Omental fat pad (tissue), 4 donors: ENCODE data around the gene TAS1R2. TPM values are rescaled to one million over a fixed set of nuclear protein-coding genes. Genes with fewer than 3 reads are reported as not detected.

ENCODE experiments used
- ATAC-seq: fragments of 150-250 bp; one replicate; pipeline ENCODE4 v1.9.1; 2016; ENCODE audit warnings: mild to moderate bottlenecking, moderate library complexity; ENCODE audit not compliant: low FRiP score
- DNase-seq: peaks from one replicate; pipeline ENCODE4 v3.0.0-alpha.2; 2019; ENCODE audit warnings: low spot score
- CTCF ChIP-seq, 3 donors: fragments of 450-650 bp; IDR thresholded peaks; one replicate each; pipeline ENCODE4 v1.5.1; 2016 to 2017; ENCODE audit warnings: antibody characterized with exemption in 3 of 3, mild to moderate bottlenecking in 3 of 3, moderate library complexity in 2 of 3
- small RNA-seq: library from RNA; depleted of rRNA; stranded (forward); fragments of <200 nt; gene quantifications from one replicate; pipeline ENCODE3, GENCODE V24; 2016
- total RNA-seq, 4 donors: library from RNA; depleted of rRNA; stranded (reverse); fragments of >200 nt; gene quantifications; one replicate each; pipeline ENCODE4 v1.1.0, GENCODE V29; 2016

Gene TAS1R2
- total RNA-seq, 4 donors from 2014 or later, result not detected

GRCh38 chr1:18794051-18794450 lies 65.4 kb downstream of the TAS1R2 start:
- TF ChIP-seq CTCF (IDR thresholded peaks at IDR 0.05), result no peak
- ATAC-seq (no peak), DNase-seq (no peak)

DNA sequence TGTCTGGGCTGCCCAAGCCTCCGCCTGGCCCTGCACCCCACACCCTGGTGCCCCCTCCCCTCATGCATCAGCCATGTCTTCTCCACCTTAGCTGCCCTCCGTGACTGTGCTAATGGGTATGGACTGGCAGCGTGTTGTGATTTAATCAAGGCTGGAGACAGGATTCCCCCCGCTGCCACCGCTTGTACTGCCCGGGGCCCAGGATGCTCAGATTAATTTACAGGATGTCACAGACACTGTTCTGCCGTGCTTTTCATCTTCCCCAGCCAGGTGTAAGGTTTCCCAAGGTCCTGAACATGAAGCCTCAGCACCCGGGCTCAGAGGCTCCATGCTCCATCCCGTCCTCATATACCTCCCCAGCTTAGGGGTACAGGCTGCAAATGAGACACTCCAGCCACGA lies 66.3 kb downstream of the TAS1R2 start:
- no peak for DNase-seq
- no peak for TF ChIP-seq CTCF (IDR thresholded peaks at IDR 0.05)
- ATAC-seq, result no peak

- no peak for TF ChIP-seq CTCF (IDR thresholded peaks at IDR 0.05)
- ATAC-seq (no peak), DNase-seq (no peak)
Observed at GRCh38 chr1:18792747-18793146, 66.7 kb downstream of the TAS1R2 start.

Small RNA genes lying within 50 kb of the gene (small RNA-seq; reads per million reads assigned to genes)
- gene MIR1290, result not detected
- not detected for gene MIR4695

Other genes with a start within 250 kb of the TAS1R2 start
- not detected for gene PAX7, start 228.8 kb downstream of the TAS1R2 start, total RNA-seq
- 10 to 100 TPM; 22.2 to 96.8 (median 67.3) TPM for gene ALDH4A1, start 42.9 kb upstream of the TAS1R2 start, total RNA-seq
- 10 to 100 TPM in 1 of 4 donors, 1 to 10 TPM in 3; 2.3 to 12.9 (median 7.7) TPM for gene IFFO2, start 97.0 kb upstream of the TAS1R2 start, total RNA-seq